RKO (cell line): ENCODE measurements around the gene ZXDB.
"Not testable (repeated sequence)": the region's sequence is repeated elsewhere in the genome, so short reads cannot be mapped to it uniquely, and the experiment has no call there.

Experiments used
- DNase-seq: peaks from one replicate; pipeline ENCODE4 v3.0.0-alpha.2; 2016; ENCODE audit warnings: low spot score

Gene ZXDB

DNA sequence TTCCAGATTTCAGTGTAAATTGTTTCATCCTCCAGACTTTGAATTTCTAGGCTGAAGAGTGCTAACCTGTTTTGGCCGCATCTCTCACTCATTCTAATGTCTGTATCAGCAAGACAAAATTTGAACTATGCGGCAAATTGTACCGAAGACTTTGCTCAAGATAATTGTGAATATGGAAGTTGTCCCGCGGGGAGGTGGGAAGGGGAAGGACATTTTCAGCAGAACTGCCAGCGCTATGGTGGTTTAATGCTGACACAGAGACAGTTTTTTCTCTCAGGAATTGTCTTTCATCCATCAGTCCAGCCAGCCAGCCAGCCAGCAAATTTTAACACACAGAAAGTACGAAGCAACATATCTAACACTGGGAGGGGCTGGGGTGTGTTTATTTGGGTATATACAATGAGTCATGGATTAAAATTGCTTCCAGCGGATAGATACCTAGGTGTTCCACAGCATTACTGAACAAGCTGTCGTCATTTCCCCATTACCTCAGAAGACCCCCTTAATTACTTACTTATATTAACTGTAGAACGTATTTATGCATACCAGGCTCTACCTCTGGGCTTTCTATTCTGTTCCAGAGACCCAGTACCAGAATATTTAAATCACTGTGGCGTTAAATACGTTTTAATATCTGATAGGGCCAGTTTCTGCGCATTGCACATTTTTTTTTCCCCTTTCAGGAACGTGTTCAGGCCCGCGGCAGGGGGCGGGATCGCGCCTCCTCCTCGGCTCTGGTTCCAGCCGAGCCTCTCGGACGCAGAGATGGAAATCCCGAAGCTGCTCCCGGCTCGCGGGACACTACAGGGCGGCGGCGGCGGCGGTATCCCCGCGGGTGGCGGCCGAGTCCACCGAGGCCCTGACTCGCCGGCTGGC lies at the start of gene ZXDB:
TSS of gene ZXDB (plus strand) at position 728 of the 876 bp plus-strand sequence. CDS start at position 766, 38 bp downstream.
- DNase-seq: peak; percentile 69

DNA sequence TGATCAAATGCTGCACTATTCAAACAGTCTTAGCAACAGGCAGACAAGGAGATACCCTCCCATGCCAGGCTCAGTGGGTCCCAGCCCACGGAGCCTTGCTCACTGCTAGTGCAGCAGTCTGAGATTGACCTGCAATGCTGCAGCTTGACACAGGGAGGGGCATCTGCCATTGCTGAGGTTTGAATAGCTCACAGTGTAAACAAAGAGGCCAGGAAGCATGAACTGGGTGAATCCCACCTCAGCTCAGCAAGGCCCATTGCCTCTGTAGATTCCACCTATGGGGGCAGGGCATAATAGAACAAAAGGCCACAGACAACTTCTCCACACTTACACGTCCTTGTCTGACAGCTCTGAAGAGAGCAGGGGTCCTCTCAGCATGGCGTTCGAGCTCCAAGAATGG lies 26.6 kb upstream of the ZXDB start:
- no peak for DNase-seq

DNA sequence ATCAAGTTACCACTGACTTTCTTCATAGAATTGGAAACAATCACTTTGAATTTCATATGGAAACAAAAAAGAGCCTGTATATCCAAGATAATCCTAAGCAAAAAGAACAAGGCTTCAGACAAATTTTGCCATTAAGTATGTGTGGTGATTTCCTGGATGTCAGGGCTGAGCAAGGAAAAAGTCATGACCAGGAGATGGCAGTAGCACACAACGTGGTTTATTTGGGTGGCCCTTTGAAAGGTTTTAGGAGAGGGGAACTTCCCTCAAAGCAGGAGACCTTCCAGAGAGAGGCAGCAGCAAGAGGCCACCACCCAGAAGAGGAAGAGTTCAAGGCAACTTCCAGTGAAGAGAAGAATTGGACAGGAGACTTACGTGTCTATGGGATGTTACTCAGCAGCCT lies 18.1 kb upstream of the ZXDB start:
- DNase-seq: peak; percentile 32

DNA sequence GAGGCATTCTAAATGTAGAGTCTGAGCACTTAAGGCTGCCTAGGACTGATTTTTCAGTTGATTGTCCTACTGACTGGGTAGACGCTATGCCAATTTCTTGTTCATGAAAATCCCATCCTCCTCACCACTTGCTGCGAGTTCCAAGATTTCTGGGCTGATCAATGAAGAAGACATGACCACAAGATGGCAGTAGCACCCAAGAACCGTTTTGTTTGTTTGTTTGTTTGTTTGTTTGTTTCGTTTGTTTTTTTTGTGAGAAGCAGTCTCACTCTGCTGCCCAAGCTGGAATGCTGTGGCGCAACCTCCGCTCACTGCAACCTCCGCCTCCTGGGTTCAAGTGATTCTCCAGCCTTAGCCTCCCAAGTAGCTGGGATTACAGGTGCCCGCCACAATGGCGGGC lies 8.9 kb upstream of the ZXDB start:
- not testable (repeated sequence) for DNase-seq

DNA sequence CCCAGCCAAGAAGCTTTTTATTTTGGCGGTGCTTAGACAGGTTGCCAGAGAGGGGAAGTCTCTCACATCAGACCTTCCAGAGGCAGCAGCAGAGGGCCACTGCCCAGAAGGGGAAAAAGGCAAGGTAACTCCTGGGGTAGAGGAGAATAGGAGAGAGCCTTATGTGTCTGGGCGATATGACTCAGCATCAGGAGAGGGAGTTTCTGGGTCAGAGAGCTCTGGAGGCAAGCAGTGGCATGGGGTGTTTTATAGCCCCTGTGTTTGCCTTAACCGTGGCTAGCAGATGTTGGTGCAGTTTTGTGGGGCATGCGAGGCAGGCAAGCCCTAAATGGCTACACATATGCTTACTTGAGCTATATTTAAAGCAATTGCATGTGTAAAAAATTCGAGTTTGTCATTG lies 8.3 kb upstream of the ZXDB start:
- DNase-seq: no peak

DNA sequence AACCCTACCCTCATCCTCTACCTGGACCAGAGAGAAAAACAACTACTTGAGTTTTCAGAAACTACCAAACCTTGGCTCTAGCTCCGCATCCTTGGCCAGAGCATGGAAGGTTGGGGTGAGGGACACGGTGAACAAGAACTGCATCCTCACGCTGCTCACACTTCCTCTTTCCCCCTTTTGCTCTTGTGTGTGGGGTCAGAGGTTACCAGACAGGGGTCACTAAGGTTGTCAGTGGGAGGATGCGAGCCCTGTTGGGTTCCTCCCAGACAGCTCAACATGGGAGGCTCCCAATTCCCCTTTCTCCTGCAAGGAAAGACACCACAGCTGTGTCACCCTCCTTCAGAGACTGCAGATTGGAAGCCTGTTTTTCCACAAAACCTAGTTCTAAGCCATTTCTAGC lies 5.5 kb upstream of the ZXDB start:
- no peak for DNase-seq

DNA sequence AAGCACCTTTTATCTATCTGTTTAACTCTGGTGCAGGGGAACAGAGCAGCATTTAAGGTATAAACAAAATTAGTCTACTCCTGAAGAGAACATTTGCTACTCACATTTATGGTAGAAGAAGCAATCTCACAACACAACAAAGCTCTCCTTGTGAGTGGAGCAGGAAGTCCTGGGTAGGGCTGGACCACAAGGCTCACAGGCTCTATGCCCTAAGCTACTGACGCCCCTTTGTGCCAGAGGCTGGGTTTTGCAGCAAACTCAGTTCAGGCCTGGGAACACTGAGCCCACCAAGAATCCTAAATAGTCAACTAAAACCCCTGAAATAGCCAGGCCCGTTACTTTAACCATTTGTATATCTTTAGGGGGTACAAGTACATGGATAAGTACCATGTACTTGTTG lies 4.7 kb upstream of the ZXDB start:
- DNase-seq: no peak

DNA sequence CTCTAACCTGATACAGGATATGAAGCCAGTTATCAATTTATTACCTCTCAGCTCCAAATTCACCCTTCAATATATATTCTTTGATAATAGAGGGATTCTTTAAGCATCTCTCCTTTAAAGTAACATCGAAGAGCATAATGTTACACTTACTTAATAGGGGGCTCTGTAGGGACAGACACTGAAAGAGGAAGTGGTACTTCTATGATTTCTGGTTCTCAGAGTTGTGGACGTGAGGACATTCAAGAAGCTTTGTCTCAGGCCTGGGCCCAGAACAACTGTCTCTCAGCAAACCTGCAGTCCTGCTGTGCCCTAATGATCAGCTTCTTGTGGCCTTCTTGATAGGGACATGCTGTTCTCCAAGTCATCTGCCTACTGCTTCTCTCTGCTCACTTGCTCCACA lies 4.2 kb upstream of the ZXDB start:
- DNase-seq: no peak

DNA sequence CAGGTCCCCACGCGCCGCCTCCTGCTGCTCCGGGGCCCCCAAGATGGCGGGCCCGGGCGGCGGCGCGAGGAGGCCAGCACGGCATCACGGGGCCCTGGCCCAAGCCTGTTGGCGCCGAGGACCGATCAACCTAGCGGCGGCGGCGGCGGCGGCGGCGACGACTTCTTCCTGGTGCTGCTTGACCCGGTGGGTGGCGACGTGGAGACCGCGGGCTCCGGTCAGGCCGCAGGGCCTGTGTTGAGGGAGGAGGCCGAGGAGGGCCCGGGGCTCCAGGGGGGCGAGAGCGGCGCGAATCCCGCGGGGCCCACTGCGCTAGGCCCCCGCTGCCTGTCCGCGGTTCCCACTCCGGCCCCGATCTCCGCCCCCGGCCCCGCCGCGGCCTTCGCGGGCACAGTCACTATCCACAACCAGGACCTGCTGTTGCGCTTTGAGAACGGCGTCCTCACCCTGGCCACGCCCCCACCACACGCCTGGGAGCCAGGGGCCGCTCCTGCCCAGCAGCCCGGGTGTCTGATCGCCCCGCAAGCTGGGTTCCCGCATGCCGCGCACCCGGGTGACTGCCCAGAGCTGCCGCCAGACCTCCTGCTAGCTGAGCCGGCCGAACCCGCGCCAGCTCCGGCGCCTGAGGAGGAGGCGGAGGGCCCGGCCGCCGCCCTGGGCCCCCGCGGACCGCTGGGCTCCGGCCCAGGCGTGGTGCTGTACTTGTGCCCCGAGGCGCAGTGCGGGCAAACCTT lies 516 bp downstream of the ZXDB start:
- not testable (repeated sequence) for DNase-seq

DNA sequence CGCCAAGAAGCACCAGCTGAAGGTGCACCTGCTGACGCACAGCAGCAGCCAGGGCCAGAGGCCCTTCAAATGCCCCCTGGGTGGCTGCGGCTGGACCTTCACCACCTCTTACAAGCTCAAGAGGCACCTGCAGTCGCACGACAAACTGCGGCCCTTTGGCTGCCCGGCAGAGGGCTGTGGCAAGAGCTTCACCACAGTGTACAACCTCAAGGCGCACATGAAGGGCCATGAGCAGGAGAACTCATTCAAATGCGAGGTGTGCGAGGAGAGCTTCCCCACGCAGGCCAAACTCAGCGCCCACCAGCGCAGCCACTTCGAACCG lies 1.0 kb downstream of the ZXDB start:
- DNase-seq: peak; percentile 77

DNA sequence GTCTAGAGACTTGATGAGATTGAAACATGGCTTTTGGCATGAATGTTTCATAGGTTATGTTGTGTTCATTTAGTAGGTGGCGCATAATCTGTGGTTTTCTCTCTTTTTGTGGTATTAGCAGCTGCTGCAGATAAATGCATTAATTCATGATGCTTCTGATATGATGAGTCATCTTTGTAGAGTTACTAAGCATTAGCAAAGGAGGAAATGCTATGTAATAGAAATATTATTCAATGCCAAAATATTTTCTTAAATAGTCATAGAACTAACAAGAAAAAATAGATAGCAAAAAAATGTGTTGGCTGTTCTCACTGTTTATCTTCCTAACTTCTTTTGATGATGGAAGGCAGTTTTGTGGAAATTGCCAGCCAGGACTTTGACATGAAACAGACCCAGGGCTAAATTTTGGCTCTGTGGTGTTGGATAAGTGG lies 3.6 kb downstream of the ZXDB start:
- peak; percentile 94 for DNase-seq

DNA sequence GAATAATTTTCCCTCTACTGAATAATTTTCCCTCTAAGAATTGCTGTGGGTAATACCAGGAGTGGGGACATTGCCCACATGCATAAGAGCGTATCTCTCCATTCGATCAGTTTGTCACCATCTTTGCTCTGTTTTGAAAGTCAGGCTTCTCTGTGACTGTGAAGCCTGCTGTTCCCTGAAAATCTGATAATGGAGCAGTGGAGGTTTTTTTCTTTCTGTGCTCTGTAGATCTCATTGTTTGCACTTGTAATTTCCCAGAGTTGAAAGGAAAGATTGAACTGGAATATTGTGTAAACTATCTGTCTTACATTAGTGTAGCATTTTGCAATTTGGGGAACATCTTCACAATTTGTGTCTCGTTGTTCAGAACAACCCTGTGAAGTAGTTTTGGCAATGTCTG lies 4.3 kb downstream of the ZXDB start:
- DNase-seq: no peak

DNA sequence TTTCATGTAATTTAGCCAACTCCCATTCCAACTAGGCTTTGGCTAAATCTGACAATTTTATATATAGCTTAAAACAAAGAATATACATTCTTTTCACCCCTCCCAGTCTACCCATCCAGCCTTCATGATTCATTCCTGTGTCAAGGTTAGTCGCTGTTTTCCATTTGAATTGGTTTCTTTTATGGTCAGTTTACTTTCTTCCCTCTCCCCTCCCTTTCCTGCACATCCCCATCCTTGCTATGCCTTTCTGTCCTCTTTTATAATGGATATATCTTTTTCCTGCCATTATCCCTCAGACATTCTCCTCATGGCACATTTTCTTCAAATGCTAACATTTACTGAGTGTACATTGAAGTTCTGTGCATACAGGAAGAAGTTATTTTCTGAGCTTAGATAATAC lies 4.7 kb downstream of the ZXDB start:
- peak; percentile 34 for DNase-seq

DNA sequence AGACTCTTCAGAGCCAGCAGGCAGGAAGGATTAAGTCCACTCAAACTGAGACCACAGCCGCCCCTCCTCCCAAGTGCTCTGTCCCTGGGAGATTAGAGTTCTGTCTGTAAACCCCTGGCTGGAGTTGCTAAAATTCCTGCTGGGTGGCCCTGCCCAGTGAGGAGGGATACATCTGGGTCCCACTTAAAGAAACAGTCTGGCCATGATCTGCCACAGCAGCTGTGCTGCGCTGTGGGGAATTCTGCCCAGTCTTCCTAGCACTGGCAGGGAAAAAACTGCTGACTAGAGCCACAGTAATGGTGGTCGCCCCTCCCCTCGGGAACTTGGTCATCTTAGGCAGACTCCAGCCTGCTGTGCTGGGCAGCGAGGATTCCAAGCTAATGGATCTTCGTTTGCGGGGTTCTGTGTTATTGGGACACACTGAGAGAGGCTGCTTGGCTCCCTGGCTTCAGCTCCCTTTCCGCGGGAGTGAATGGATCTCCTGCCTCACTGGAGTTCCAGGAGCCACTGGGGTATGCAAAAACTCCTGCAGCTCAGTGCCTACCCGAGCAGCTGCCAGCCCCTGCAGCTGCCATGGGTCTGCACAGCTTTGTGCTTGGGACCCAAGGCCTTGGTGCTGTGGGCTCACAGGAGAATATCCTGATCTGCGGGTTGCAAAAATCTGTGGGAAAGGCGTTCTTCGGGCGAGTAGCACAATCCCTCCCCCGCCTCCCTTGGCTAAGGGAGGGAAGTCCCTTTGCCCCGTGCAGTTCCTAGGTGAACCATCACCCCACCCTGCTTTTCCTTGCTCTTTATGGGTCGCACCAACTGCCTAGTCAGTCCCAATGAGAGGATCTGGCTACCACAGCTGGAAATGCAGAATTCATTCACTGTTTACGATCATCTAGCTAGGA lies 15.7 kb downstream of the ZXDB start:
- no peak for DNase-seq

DNA sequence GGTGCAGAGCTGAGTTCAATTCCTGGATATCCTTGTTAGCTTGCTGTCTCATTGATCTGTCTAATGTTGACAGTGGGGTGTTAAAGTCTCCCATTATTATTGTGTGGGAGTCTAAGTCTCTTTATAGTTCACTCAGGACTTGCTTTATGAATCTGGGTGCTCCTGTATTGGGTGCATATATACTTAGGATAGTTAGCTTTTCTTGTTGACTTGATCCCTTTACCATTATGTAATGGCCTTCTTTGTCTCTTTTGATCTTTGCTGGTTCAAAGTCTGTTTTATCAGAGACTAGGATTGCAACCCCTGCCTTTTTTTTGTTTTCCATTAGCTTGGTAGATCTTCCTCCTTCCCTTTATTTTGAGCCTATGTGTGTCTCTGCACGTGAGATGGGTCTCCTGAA lies 21.5 kb downstream of the ZXDB start:
- not testable (repeated sequence) for DNase-seq

DNA sequence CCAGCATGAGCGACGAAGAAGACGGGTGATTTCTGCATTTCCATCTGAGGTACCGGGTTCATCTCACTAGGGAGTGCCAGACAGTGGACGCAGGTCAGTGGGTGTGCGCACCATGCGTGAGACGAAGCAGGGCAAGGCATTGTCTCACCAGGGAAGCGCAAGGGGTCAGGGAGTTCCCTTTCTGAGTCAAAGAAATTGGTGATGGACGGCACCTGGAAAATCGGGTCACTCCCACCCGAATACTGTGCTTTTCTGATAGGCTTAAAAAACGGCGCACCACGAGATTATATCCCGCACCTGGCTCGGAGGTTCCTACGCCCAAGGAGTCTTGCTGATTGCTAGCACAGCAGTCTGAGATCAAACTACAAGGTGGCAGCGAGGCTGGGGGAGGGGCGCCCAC lies 37.6 kb downstream of the ZXDB start:
- not testable (repeated sequence) for DNase-seq

DNA sequence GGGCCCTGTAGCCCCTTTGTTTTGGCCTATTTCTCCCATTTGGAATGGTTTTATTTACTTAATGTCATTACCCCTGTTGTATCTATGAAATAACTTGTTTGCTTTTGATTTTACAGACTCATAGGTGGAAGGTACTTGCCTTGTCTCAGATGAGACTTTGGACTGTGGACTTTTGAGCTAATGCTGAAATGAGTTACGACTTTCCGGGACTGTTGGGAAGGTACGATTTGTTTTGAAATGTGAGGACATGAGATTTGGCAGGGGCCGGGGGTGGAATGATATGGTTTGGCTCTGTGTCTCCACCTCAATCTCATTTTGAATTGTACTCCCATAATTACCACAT lies 48.8 kb downstream of the ZXDB start:
- DNase-seq: no peak

DNA sequence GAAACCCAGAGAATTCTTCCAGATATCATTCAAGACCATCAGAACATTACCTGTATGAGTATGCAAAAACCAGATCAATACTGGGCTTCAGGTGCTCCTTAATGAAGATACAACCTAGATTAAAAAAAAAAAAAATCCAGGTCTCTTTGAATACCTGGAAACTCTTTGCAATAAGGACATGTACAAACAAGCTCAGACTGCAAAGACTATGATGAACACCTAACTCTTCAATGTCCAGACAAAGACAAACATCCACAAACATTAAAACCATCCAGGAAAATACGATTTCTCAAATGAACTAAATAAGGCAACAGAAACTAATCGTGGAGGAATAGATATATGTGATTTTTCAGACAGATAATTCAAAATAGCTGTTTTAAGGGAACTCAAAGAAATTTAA lies 49.5 kb downstream of the ZXDB start:
- DNase-seq: no peak

DNA sequence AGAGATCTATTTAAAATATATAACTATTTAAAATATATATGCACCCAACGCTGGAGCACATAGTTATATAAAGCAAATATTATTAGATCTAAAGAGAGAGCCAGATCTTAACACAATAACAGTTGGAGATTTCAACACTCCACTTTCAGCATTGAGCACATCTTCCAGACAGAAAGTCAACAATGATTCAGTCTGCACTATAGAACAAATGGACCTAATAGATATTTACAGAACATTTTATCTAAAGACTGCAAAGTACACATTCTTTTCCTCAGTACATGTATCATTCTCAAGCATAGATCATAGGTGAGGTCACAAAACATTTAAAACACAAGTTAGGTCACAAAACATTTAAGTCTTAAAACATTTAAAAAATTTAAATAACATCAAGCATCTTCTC lies 51.9 kb downstream of the ZXDB start:
- no peak for DNase-seq

DNA sequence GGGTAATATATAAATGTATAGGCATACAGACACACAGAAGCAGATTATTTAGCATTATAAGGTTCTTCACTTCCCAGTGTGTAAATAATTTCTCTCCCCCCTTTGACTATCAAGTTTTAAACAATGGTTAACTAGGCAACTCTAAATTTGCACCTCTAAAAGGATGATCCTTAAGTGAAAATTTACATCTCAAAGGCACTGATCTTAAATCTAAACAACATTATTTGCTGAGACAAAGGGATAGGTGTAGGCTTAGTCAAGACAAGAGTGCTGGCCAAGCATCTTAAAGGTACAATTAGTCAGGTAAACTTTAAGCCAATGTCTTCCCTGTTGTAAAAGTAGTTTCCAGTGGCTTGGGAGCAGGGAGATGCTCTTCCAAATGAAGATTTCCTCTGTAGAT lies 55.2 kb downstream of the ZXDB start:
- DNase-seq: no peak
